IMR-90 (cell line): ENCODE data around the gene PTPRN2. TPM values are rescaled to one million over a fixed set of nuclear protein-coding genes. Genes with fewer than 3 reads are reported as not detected.

Experiments
- ATAC-seq: fragments of 200-7000 bp; cut with Tn5 transposase; 2 replicates; pipeline ENCODE4 v1.9.1; 2020; ENCODE audit warnings: low read depth, mild to moderate bottlenecking, moderate library complexity
- BruUV-seq: library from RNA; stranded (reverse); fragments of 400-500 nt; replicated peaks from 2 replicates; lab custom pipeline; 2021; lab: Mats Ljungman, UMichigan
- CTCF ChIA-PET: fragments of 300-600 bp; formaldehyde crosslinking; extraction: SDS; loops from one replicate; lab custom pipeline; 2021; ENCODE audit warnings: antibody characterized with exemption; lab: Yijun Ruan, JAX
- POLR2A ChIA-PET: fragments of 300-600 bp; sonication (Branson Sonifier 250); formaldehyde crosslinking; loops from one replicate; lab custom pipeline; 2022; ENCODE audit warnings: antibody characterized with exemption; ENCODE audit not compliant: unreplicated experiment; lab: Charles Lee
- DNase-seq: peaks from one replicate; pipeline ENCODE4 v3.0.0; 2013
- H2AFZ ChIP-seq: replicated peaks from 2 replicates; pipeline ENCODE3; 2013; ENCODE audit warnings: low read length, mild to moderate bottlenecking; ENCODE audit not compliant: poor library complexity
- H2AK5ac ChIP-seq: 2 replicates; pipeline ENCODE4 v1.6.1; 2013; ENCODE audit warnings: low read depth, low read length, inconsistent platforms
- H2AK9ac ChIP-seq: replicated peaks from 2 replicates; pipeline ENCODE3; 2013; ENCODE audit warnings: mild to moderate bottlenecking, low read depth, low read length, moderate library complexity; ENCODE audit not compliant: poor library complexity
- H2BK120ac ChIP-seq: 2 replicates; pipeline ENCODE4 v1.6.1; 2013; ENCODE audit warnings: low read depth, low read length, inconsistent platforms
- H2BK15ac ChIP-seq: 3 replicates; pipeline ENCODE4 v1.6.1; 2013; ENCODE audit warnings: low read depth, low read length, inconsistent platforms
- H2BK20ac ChIP-seq: 2 replicates; pipeline ENCODE4 v1.6.1; 2013; ENCODE audit warnings: low read depth, mild to moderate bottlenecking, inconsistent platforms, low read length, moderate library complexity
- H2BK5ac ChIP-seq: 2 replicates; pipeline ENCODE4 v1.6.1; 2013; ENCODE audit warnings: mild to moderate bottlenecking, low read depth, low read length, inconsistent platforms; ENCODE audit not compliant: poor library complexity, severe bottlenecking
- H3K14ac ChIP-seq: replicated peaks from 2 replicates; pipeline ENCODE4 v1.6.1; 2013; ENCODE audit warnings: low read depth, low read length, inconsistent platforms
- H3K18ac ChIP-seq: 2 replicates; pipeline ENCODE4 v1.6.1; 2013; ENCODE audit warnings: low read depth, low read length, control low read depth
- H3K23ac ChIP-seq: 2 replicates; pipeline ENCODE4 v1.6.1; 2013; ENCODE audit warnings: low read depth, low read length, inconsistent platforms
- H3K27ac ChIP-seq: 2 replicates; pipeline ENCODE4 v1.5.1; 2013; ENCODE audit warnings: mild to moderate bottlenecking, control low read depth, low read length; ENCODE audit not compliant: insufficient read depth
- H3K27me3 ChIP-seq: 2 replicates; pipeline ENCODE4 v1.6.1; 2013; ENCODE audit warnings: low read length; ENCODE audit not compliant: control insufficient read depth, insufficient read depth
- H3K36me3 ChIP-seq: 2 replicates; pipeline ENCODE4 v1.6.1; 2013; ENCODE audit warnings: low read length, mixed read lengths; ENCODE audit not compliant: control insufficient read depth, insufficient read depth
- H3K4ac ChIP-seq: 2 replicates; pipeline ENCODE4 v1.6.1; 2013; ENCODE audit warnings: low read depth, low read length, inconsistent platforms
- H3K4me1 ChIP-seq: 2 replicates; pipeline ENCODE4 v1.6.1; 2013; ENCODE audit warnings: low read length, mixed read lengths; ENCODE audit not compliant: control insufficient read depth, insufficient read depth
- H3K4me2 ChIP-seq: 2 replicates; pipeline ENCODE4 v1.6.1; 2013; ENCODE audit warnings: low read depth, mild to moderate bottlenecking, control low read depth, low read length, moderate library complexity
- H3K4me3 ChIP-seq: 2 replicates; pipeline ENCODE4 v1.5.1; 2013; ENCODE audit warnings: low read depth, mild to moderate bottlenecking, control low read depth, low read length, moderate library complexity; ENCODE audit not compliant: insufficient read depth
- H3K56ac ChIP-seq: 2 replicates; pipeline ENCODE4 v1.6.1; 2013; ENCODE audit warnings: low read length, inconsistent platforms; ENCODE audit not compliant: insufficient read depth; ENCODE audit errors: extremely low read depth
- H3K79me1 ChIP-seq, 2 experiments: 2 replicates each; pipeline ENCODE4 v1.6.1; 2013; ENCODE audit warnings: low read length in 2 of 2, inconsistent platforms in 1 of 2, low read depth in 1 of 2
- H3K9ac ChIP-seq: 2 replicates; pipeline ENCODE4 v1.6.1; 2013; ENCODE audit warnings: low read depth, low read length, control low read depth
- H3K9me1 ChIP-seq: 2 replicates; pipeline ENCODE4 v1.6.1; 2013; ENCODE audit warnings: low read length, inconsistent platforms; ENCODE audit not compliant: insufficient read depth
- H3K9me3 ChIP-seq: 2 replicates; pipeline ENCODE4 v1.6.1; 2013; ENCODE audit warnings: low read length; ENCODE audit not compliant: control insufficient read depth, insufficient read depth
- H4K20me1 ChIP-seq: 2 replicates; pipeline ENCODE4 v1.6.1; 2013; ENCODE audit warnings: low read length, inconsistent platforms; ENCODE audit not compliant: insufficient read depth
- H4K5ac ChIP-seq: 2 replicates; pipeline ENCODE4 v1.6.1; 2013; ENCODE audit warnings: mild to moderate bottlenecking, low read depth, low read length, control low read depth
- H4K8ac ChIP-seq, 2 experiments: 2 replicates each; pipeline ENCODE4 v1.6.1; 2013; ENCODE audit warnings: low read depth in 2 of 2, low read length in 2 of 2, control low read depth in 1 of 2, inconsistent platforms in 1 of 2
- H4K91ac ChIP-seq: 2 replicates; pipeline ENCODE4 v1.6.1; 2013; ENCODE audit warnings: low read depth, low read length, inconsistent platforms; ENCODE audit not compliant: insufficient read depth
- CHD1 ChIP-seq: IDR thresholded peaks from 2 replicates; pipeline ENCODE4 v1.6.1; 2012; ENCODE audit warnings: low read depth, low read length, improper control_type of control experiment
- CTCF ChIP-seq: conservative IDR thresholded peaks from 2 replicates; pipeline ENCODE4 v1.5.1; 2012; ENCODE audit warnings: mild to moderate bottlenecking, low read depth, low read length, improper control_type of control experiment
- MAFK ChIP-seq: IDR thresholded peaks from 2 replicates; pipeline ENCODE4 v1.6.1; 2012; ENCODE audit warnings: low read depth, low read length, improper control_type of control experiment
- MXI1 ChIP-seq: IDR thresholded peaks from 2 replicates; pipeline ENCODE4 v1.6.1; 2012; ENCODE audit warnings: low read depth, mild to moderate bottlenecking, low read length, moderate library complexity, borderline replicate concordance
- NFE2L2 ChIP-seq: fragments of 150-350 bp; IDR thresholded peaks from 2 replicates; pipeline ENCODE4 v1.6.1; 2016; ENCODE audit warnings: low read depth, mild to moderate bottlenecking, low read length
- RAD21 ChIP-seq: IDR thresholded peaks from 2 replicates; pipeline ENCODE4 v1.6.1; 2012; ENCODE audit warnings: low read length, improper control_type of control experiment
- WGBS, 2 experiments: methylation state at CpG; one replicate each; pipeline versions ENCODE4 v1.1.5 to v1.1.7; 2013; ENCODE audit warnings: missing lambda C conversion rate in 2 of 2; ENCODE audit not compliant: insufficient read length in 1 of 2; ENCODE audit errors: extremely low coverage in 2 of 2; 5-methylcytosine and 5-hydroxymethylcytosine counted together
- dilution Hi-C: fragments of 300-500 bp; cut with HindIII; formaldehyde crosslinking; loops from one replicate; pipeline ENCODE4 v1.14.3; 2018; ENCODE audit warnings: low sequenced_read_pairs; ENCODE audit not compliant: unreplicated experiment
- in situ Hi-C: fragments of 300-500 bp; cut with MboI; formaldehyde crosslinking; loops from 3 replicates; pipeline ENCODE4 v1.14.3; 2019; ENCODE audit warnings: low sequenced_read_pairs, inconsistent platforms, mixed read lengths
- intact Hi-C: fragments of 100-400 bp; cut with micrococcal nuclease; formaldehyde crosslinking; loops from 2 replicates; pipeline ENCODE4 v1.10.0; 2022
- polyA plus RNA-seq, 3 experiments: library from polyadenylated mRNA; depleted of rRNA; stranded (reverse); fragments of >200 nt; gene quantifications; 2 replicates each; pipeline ENCODE4 v1.2.3, GENCODE V29; 2012; ENCODE audit warnings: low replicate concordance in 1 of 3
- total RNA-seq: library from RNA; depleted of rRNA; stranded (reverse); fragments of >200 nt; gene quantifications from 2 replicates; pipeline ENCODE4 v1.2.3, GENCODE V29; 2012

PTPRN2 gene
- total and polyA plus RNA-seq, 2 of the 4 experiments (the other 2 are of a cell fraction): 0.03 TPM; not detected in 1

DNA sequence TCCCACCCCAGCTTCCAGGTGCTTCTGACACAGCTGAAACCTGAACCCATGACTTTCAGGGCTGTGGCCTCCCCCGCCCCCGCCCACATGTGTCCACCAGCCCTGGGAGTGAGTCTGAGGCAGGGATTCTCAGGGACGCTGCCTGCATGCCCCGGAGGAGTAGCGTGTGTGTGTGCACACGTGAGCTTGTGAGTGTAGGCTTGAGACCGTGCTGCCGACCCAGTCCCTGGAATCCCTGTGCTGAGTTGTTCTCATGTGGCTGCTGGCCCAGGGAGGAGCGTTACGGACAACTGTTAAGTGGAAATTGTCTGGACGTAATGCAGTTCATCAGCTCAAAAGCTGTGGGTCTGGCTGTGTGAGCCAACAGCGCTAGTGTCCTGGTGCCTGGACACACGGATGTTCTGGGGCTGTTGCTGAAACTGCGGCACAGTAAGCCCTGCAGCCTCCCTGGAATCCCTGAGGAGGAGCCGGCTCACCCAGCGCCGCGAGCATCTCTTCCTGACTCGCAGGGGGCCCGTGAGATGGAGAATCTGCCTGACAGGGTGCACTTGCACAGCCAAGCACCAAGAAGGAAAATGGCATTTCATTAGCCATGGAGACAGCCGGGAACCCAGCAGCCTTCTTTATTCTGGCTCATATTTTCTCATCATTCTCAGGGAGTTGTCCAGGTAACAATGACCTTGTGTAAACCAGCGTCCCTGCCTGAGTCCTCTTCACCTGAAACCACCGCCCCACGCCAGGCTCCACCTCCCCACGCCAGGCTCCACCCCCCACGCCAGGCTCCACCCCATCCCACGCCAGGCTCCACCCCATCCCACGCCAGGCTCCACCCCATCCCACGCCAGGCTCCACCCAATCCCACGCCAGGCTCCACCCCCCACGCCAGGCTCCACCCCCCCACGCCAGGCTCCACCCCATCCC, 603.9 kb downstream of the PTPRN2 start:
- no peak overlapping the region for H4K91ac ChIP-seq
- H3K79me1 ChIP-seq: no peaks in the 10 kb centered on the region
- H3K27me3 ChIP-seq: no peaks in the 10 kb centered on the region
- H4K5ac ChIP-seq: no peak overlapping the region
- no peak overlapping the region for H3K14ac ChIP-seq
- no peak overlapping the region for H2BK120ac ChIP-seq
- H3K56ac ChIP-seq: no peak overlapping the region
- no peak for ATAC-seq
- H3K27ac ChIP-seq: no peak overlapping the region
- H3K4ac ChIP-seq: no peak overlapping the region
- H2AK5ac ChIP-seq: no peak overlapping the region
- CTCF ChIA-PET: no interaction called here
- H2AK9ac ChIP-seq: no peak overlapping the region
- TF ChIP-seq NFE2L2 (no peak), CHD1 (no peak), RAD21 (no peak), MXI1 (no peak), CTCF (no peak), MAFK (no peak)
- no peak overlapping the region for H3K18ac ChIP-seq
- no peak overlapping the region for H2BK20ac ChIP-seq
- no peak overlapping the region for H2BK5ac ChIP-seq
- H3K23ac ChIP-seq: no peak overlapping the region
- H2BK15ac ChIP-seq: no peak overlapping the region
- BruUV-seq: no TSS peak
- H4K8ac ChIP-seq: no peak overlapping the region
- H3K36me3 ChIP-seq: no peaks in the 10 kb centered on the region
- H3K9ac ChIP-seq: no peak overlapping the region
- no peak overlapping the region for H3K4me3 ChIP-seq
- no peak overlapping the region for H2AFZ ChIP-seq
- WGBS, 2 experiments: 79% methylated on average over 17 of the region's 32 CpGs; no CpG with 5 or more reads in 1 of the 2 experiments
- in situ Hi-C loops: no loop called here
- no peaks in the 10 kb centered on the region for H3K9me1 ChIP-seq
- no peaks in the 10 kb centered on the region for H4K20me1 ChIP-seq
- POLR2A ChIA-PET: no interaction called here
- peaks cover 35% of the 10 kb centered on the region for H3K9me3 ChIP-seq
- no peak overlapping the region for H3K4me2 ChIP-seq
- no peak for DNase-seq
- no peaks in the 10 kb centered on the region for H3K4me1 ChIP-seq
- intact Hi-C loops: no loop called here
- dilution Hi-C loops: no loop called here
